Measurements from ENCODE around the gene SMIM27. TPM values are rescaled to one million over a fixed set of nuclear protein-coding genes. Genes with fewer than 3 reads are reported as not detected.

SMIM27 gene
- total and polyA plus RNA-seq, 2 of the 4 experiments (the other 2 are of a cell fraction): 1.1 to 3.4 TPM

DNA sequence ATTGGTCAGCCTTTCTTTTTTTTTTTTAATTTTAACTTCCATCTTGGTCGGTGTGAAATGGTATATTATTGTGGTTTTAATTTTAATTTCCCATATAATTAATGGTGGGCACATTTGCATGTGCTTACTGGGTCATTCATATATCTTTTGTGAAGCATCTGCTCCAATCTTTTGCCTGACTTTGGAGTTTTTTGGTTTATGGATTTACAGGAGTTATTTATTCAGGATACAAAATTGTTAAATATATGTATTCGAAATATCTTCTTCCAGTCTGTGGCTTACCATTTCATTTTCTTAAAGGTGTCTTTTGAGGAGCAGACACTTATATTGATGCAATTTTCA is 25.4 kb upstream of the SMIM27 start:
- H3K9me3 ChIP-seq (ENCODE audit: control insufficient read depth, insufficient read depth, low read length): no peaks in the 10 kb centered on the region
- in situ Hi-C loops (cut with MboI; ENCODE audit: low sequenced_read_pairs): no loop called here
- H3K36me3 ChIP-seq (ENCODE audit: control insufficient read depth, insufficient read depth, low read length): no peaks in the 10 kb centered on the region
- no peak overlapping the region for H3K4ac ChIP-seq (ENCODE audit: low read depth, low read length)
- peaks cover 3% of the 10 kb centered on the region for H3K4me1 ChIP-seq (ENCODE audit: control insufficient read depth, insufficient read depth, low read length)
- peak overlapping the region; percentile 90 for H2BK5ac ChIP-seq (ENCODE audit: low read depth, low read length, poor library complexity, severe bottlenecking)
- no peak overlapping the region for H3K23ac ChIP-seq (ENCODE audit: low read depth, low read length)
- no peak overlapping the region for H3K14ac ChIP-seq (replicated peaks; ENCODE audit: low read depth, low read length)
- no peaks in the 10 kb centered on the region for H4K20me1 ChIP-seq (ENCODE audit: insufficient read depth, low read length)
- peak overlapping the region; percentile 81 for H3K4me2 ChIP-seq (ENCODE audit: low read depth, low read length)
- peaks cover 27% of the 10 kb centered on the region in 2 experiments; a peak in 3 of 4 replicates for H3K79me1 ChIP-seq (ENCODE audit: low read depth in 1 of 2, low read length in 2 of 2)
- no peak overlapping the region; the same call in 1 of the 2 replicates for H4K91ac ChIP-seq (ENCODE audit: insufficient read depth, low read depth, low read length)
- H2AFZ ChIP-seq (replicated peaks; ENCODE audit: low read length, poor library complexity): no peak overlapping the region
- H3K9me1 ChIP-seq (ENCODE audit: insufficient read depth, low read length): no peaks in the 10 kb centered on the region
- no peaks in the 10 kb centered on the region for H3K27me3 ChIP-seq (ENCODE audit: control insufficient read depth, insufficient read depth, low read length)
- no peak for DNase-seq
- H3K56ac ChIP-seq (ENCODE audit: extremely low read depth, insufficient read depth, low read length): peak overlapping the region; percentile 78; the same call in 1 of the 2 replicates
- H2BK20ac ChIP-seq (ENCODE audit: low read depth, low read length): no peak overlapping the region; the same call in 1 of the 2 replicates
- dilution Hi-C loops (cut with HindIII; ENCODE audit: low sequenced_read_pairs, unreplicated experiment): no loop called here
- peak overlapping the region; percentile 86; the same call in 1 of the 2 replicates for H2BK120ac ChIP-seq (ENCODE audit: low read depth, low read length)
- H3K27ac ChIP-seq (ENCODE audit: insufficient read depth, low read length): peak overlapping the region; percentile 81; the same call in 1 of the 2 replicates
- H2AK9ac ChIP-seq (replicated peaks; ENCODE audit: low read depth, low read length, poor library complexity): no peak overlapping the region
- peak overlapping the region in 1 of 2 experiments; percentile 62; a peak in 2 of 4 replicates for H4K8ac ChIP-seq (ENCODE audit: low read depth in 2 of 2, low read length in 2 of 2)
- ChIA-PET CTCF (interaction anchor here (0.6 to 1.5 kb wide), 11 partner anchors 9 to 528 kb away, joined by 3 to 16 read pairs (median 4); no protein-coding TSS in a partner anchor), POLR2A (ENCODE audit: unreplicated experiment) (interaction anchor here (0.6 kb wide), 3 partner anchors 20 to 53 kb away, joined by 4 to 5 read pairs (median 4); no protein-coding TSS in a partner anchor)
- no TSS peak for BruUV-seq (replicated peaks)
- intact Hi-C loops (cut with micrococcal nuclease): loop anchor here (1.0 kb wide), 4 partner anchors 24 to 147 kb away; partner anchors contain the start of gene ACO1
- no peak overlapping the region for H2AK5ac ChIP-seq (ENCODE audit: low read depth, low read length)
- no peak overlapping the region for H2BK15ac ChIP-seq (ENCODE audit: low read depth, low read length)
- TF ChIP-seq MAFK (IDR thresholded peaks at IDR 0.05; ENCODE audit: low read depth, low read length): no peak
- TF ChIP-seq, protein P1, sequence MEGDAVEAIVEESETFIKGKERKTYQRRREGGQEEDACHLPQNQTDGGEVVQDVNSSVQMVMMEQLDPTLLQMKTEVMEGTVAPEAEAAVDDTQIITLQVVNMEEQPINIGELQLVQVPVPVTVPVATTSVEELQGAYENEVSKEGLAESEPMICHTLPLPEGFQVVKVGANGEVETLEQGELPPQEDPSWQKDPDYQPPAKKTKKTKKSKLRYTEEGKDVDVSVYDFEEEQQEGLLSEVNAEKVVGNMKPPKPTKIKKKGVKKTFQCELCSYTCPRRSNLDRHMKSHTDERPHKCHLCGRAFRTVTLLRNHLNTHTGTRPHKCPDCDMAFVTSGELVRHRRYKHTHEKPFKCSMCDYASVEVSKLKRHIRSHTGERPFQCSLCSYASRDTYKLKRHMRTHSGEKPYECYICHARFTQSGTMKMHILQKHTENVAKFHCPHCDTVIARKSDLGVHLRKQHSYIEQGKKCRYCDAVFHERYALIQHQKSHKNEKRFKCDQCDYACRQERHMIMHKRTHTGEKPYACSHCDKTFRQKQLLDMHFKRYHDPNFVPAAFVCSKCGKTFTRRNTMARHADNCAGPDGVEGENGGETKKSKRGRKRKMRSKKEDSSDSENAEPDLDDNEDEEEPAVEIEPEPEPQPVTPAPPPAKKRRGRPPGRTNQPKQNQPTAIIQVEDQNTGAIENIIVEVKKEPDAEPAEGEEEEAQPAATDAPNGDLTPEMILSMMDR (conservative IDR thresholded peaks at IDR 0.05; ENCODE audit: low read depth, low read length): no peak
- no peak for TF ChIP-seq CHD1 (IDR thresholded peaks at IDR 0.05; ENCODE audit: low read depth, low read length)
- TF ChIP-seq RFX5 (IDR thresholded peaks at IDR 0.05; ENCODE audit: low read depth, low read length): no peak
- no peak for TF ChIP-seq NFE2L2 (IDR thresholded peaks at IDR 0.05; ENCODE audit: low read depth, low read length)
- TF ChIP-seq MAZ (IDR thresholded peaks at IDR 0.05; ENCODE audit: borderline replicate concordance, low read depth, low read length): no peak
- no peak for TF ChIP-seq BHLHE40 (IDR thresholded peaks at IDR 0.05; ENCODE audit: low read depth, low read length)
- TF ChIP-seq RCOR1 (IDR thresholded peaks at IDR 0.05; ENCODE audit: insufficient replicate concordance, low read length): no peak
- no CpG with 5 or more reads among the region's 2 CpGs for WGBS, 2 experiments (ENCODE audit: extremely low coverage in 2 of 2, insufficient read length in 1 of 2)
- H3K9ac ChIP-seq (ENCODE audit: low read depth, low read length): peak overlapping the region; percentile 78
- H3K4me3 ChIP-seq (ENCODE audit: insufficient read depth, low read depth, low read length): peak overlapping the region; percentile 86
- peak overlapping the region; percentile 81 for H3K18ac ChIP-seq (ENCODE audit: low read depth, low read length)
- no peak for ATAC-seq (ENCODE audit: low read depth)
- H4K5ac ChIP-seq (ENCODE audit: low read depth, low read length): peak overlapping the region; percentile 66; the same call in 1 of the 2 replicates

Measured in IMR-90 (cell line).